Sigmoid colon (tissue), 7 donors: Measurements from ENCODE around the gene JPH4. TPM values are rescaled to one million over a fixed set of nuclear protein-coding genes. Genes with fewer than 3 reads are reported as not detected.

ENCODE experiments used
- DNase-seq: peaks from one replicate; pipeline ENCODE4 v3.0.0-alpha.2; 2019
- H3K27ac ChIP-seq, 4 donors: fragments of 200-600 bp; sonication (generic); one replicate each; pipeline ENCODE4 v1.5.1; 2016 to 2019; ENCODE audit warnings: mild to moderate bottlenecking in 1 of 4
- H3K27me3 ChIP-seq, 3 donors: fragments of 200-600 bp; sonication (generic); one replicate each; pipeline ENCODE4 v1.5.1; 2019; ENCODE audit warnings: mild to moderate bottlenecking in 1 of 3
- H3K36me3 ChIP-seq, 4 donors: fragments of 200-600 bp; sonication (generic); one replicate each; pipeline ENCODE4 v1.5.1; 2016 to 2019
- H3K4me1 ChIP-seq, 4 donors: fragments of 200-600 bp; sonication (generic); one replicate each; pipeline ENCODE4 v1.5.1; 2017 to 2019
- H3K4me3 ChIP-seq, 4 donors: fragments of 200-600 bp; sonication (generic); one replicate each; pipeline ENCODE4 v1.5.1; 2017 to 2019; ENCODE audit warnings: mild to moderate bottlenecking in 2 of 4, moderate library complexity in 1 of 4
- H3K9me3 ChIP-seq, 4 donors: fragments of 200-600 bp in 3 of 4; sonication (generic) in 3 of 4; one replicate each; pipeline versions ENCODE4 v1.5.1 to v1.6.1; 2013 to 2019
- CTCF ChIP-seq, 4 experiments: fragments of 450-650 bp in 3 of 4; fragments of 200-600 bp in 1 of 4; IDR thresholded peaks; one replicate each; pipeline ENCODE4 v1.5.1; 2016 to 2019; ENCODE audit warnings: antibody characterized with exemption in 4 of 4, mild to moderate bottlenecking in 3 of 4, moderate library complexity in 2 of 4
- EP300 ChIP-seq, 4 donors: sonication (generic); formaldehyde crosslinking; IDR thresholded peaks; one replicate each; pipeline ENCODE4 v1.6.1; 2017; ENCODE audit warnings: antibody characterized with exemption in 4 of 4
- POLR2A ChIP-seq, 2 donors: fragments of 450-650 bp; IDR thresholded peaks; one replicate each; pipeline ENCODE4 v1.6.1; 2016; ENCODE audit warnings: antibody characterized with exemption in 2 of 2, mild to moderate bottlenecking in 2 of 2, moderate library complexity in 2 of 2
- POLR2AphosphoS5 ChIP-seq, 4 donors: sonication (generic); formaldehyde crosslinking; IDR thresholded peaks; one replicate each; pipeline ENCODE4 v1.6.1; 2017; ENCODE audit warnings: antibody characterized with exemption in 4 of 4
- WGBS, 2 donors: extraction: QIAGEN DNeasy Blood & Tissue Kit; methylation state at CpG; one replicate each; pipeline ENCODE4 v1.1.7; 2013; 5-methylcytosine and 5-hydroxymethylcytosine counted together
- intact Hi-C: fragments of 100-400 bp; cut with DNase I; formaldehyde crosslinking; loops from one replicate; pipeline ENCODE4 v1.15.1; 2023
- polyA plus RNA-seq, 3 donors: library from polyadenylated mRNA; stranded (reverse); fragments of 200-250 nt; gene quantifications; one replicate each; pipeline ENCODE4 v1.2.3, GENCODE V29; 2013
- total RNA-seq, 4 donors: library from RNA; depleted of rRNA; stranded (reverse); fragments of >200 nt; gene quantifications; one replicate each; pipeline ENCODE4 v1.1.0, GENCODE V29; 2016
- donor health status: healthy with polysubstance abuse.
- donor health status: Bipolar disorder and iron deficiency.
- donor health status: healthy.

Gene JPH4
- total and polyA plus RNA-seq, 7 donors, result 0.60 to 3.0 (median 1.6) TPM; not detected in 1

GRCh38 chr14:23559926-23560520 is 18.6 kb downstream of the JPH4 start:
- 90 to 91% methylated on average over 3 of the region's 3 CpGs for WGBS, 2 donors
- Histone ChIP-seq H3K4me1 (peaks cover 0 to 28% (median 25%) of the 10 kb centered on the region in 4 donors), H3K36me3 (peaks cover 0 to 20% (median 3%) of the 10 kb centered on the region in 4 donors), H3K9me3 (no peaks in the 10 kb centered on the region), H3K27ac (no peak overlapping the region), H3K4me3 (no peak overlapping the region), H3K27me3 (no peaks in the 10 kb centered on the region)
- intact Hi-C loops, result loop anchor here (5.0 to 10.0 kb wide), 6 partner anchors 193 to 885 kb away; partner anchors contain the start of genes ACIN1, C14orf119, DCAF11 and EFS
- TF ChIP-seq POLR2A (IDR thresholded peaks at IDR 0.05) (no peak), EP300 (IDR thresholded peaks at IDR 0.05) (no peak), CTCF (IDR thresholded peaks at IDR 0.05) (no peak), POLR2AphosphoS5 (IDR thresholded peaks at IDR 0.05) (no peak)
- DNase-seq, result no peak

- Histone ChIP-seq H3K9me3 (no peaks in the 10 kb centered on the region), H3K27me3 (no peaks in the 10 kb centered on the region), H3K36me3 (peaks cover 0 to 20% (median 3%) of the 10 kb centered on the region in 4 donors), H3K4me3 (no peak overlapping the region), H3K27ac (peak overlapping the region in 2 of 4 donors; percentile 6 to 42), H3K4me1 (peaks cover 0 to 31% (median 26%) of the 10 kb centered on the region in 4 donors)
- intact Hi-C loops, result loop anchor here (5.0 to 10.0 kb wide), 6 partner anchors 192 to 886 kb away; partner anchors contain the start of genes ACIN1, C14orf119, DCAF11 and EFS
- 77 to 79% methylated on average over 21 of the region's 21 CpGs for WGBS, 2 donors
- no peak for TF ChIP-seq EP300 (IDR thresholded peaks at IDR 0.05)
- no peak for TF ChIP-seq POLR2A (IDR thresholded peaks at IDR 0.05)
- no peak for TF ChIP-seq POLR2AphosphoS5 (IDR thresholded peaks at IDR 0.05)
- TF ChIP-seq CTCF (IDR thresholded peaks at IDR 0.05), result peak; percentile 43 to 91 (median 68)
- no peak for DNase-seq
These were observed 19.3 kb downstream of the JPH4 start for GRCh38 chr14:23559010-23559925.

- Histone ChIP-seq H3K9me3 (no peaks in the 10 kb centered on the region), H3K27me3 (no peaks in the 10 kb centered on the region), H3K27ac (no peak overlapping the region), H3K4me3 (no peak overlapping the region), H3K4me1 (peaks cover 0 to 31% (median 26%) of the 10 kb centered on the region in 4 donors), H3K36me3 (peaks cover 0 to 20% (median 3%) of the 10 kb centered on the region in 4 donors)
- no peak for TF ChIP-seq POLR2A (IDR thresholded peaks at IDR 0.05)
- TF ChIP-seq POLR2AphosphoS5 (IDR thresholded peaks at IDR 0.05), result no peak
- TF ChIP-seq EP300 (IDR thresholded peaks at IDR 0.05), result no peak
- TF ChIP-seq CTCF (IDR thresholded peaks at IDR 0.05), result no peak
- DNase-seq, result no peak
- intact Hi-C loops, result loop anchor here (5.0 to 10.0 kb wide), 6 partner anchors 191 to 886 kb away; partner anchors contain the start of genes ACIN1, C14orf119, DCAF11 and EFS
- WGBS, 2 donors, result 80 to 91% methylated on average over 10 of the region's 10 CpGs
These were observed 20.1 kb downstream of the JPH4 start for GRCh38 chr14:23558346-23559009.

- H3K27ac ChIP-seq, result no peak overlapping the region
- H3K9me3 ChIP-seq, result no peaks in the 10 kb centered on the region
- WGBS, 2 donors, result 98 to 99% methylated on average over 1 of the region's 1 CpG
- no peak for DNase-seq
- peaks cover 0 to 31% (median 26%) of the 10 kb centered on the region in 4 donors for H3K4me1 ChIP-seq
- intact Hi-C loops, result loop anchor here (5.0 to 10.0 kb wide), 6 partner anchors 191 to 887 kb away; partner anchors contain the start of genes ACIN1, C14orf119, DCAF11 and EFS
- H3K36me3 ChIP-seq, result peaks cover 0 to 20% (median 3%) of the 10 kb centered on the region in 4 donors
- no peak overlapping the region for H3K4me3 ChIP-seq
- TF ChIP-seq EP300 (IDR thresholded peaks at IDR 0.05) (no peak), POLR2A (IDR thresholded peaks at IDR 0.05) (no peak), POLR2AphosphoS5 (IDR thresholded peaks at IDR 0.05) (no peak)
- no peaks in the 10 kb centered on the region for H3K27me3 ChIP-seq
These were observed 20.6 kb downstream of the JPH4 start for GRCh38 chr14:23557946-23558345.
